RKO (cell line): ENCODE data around the gene TAS2R31.

Experiments used
- DNase-seq: peaks from one replicate; pipeline ENCODE4 v3.0.0-alpha.2; 2016; ENCODE audit warnings: low spot score

The TAS2R31 gene

DNA sequence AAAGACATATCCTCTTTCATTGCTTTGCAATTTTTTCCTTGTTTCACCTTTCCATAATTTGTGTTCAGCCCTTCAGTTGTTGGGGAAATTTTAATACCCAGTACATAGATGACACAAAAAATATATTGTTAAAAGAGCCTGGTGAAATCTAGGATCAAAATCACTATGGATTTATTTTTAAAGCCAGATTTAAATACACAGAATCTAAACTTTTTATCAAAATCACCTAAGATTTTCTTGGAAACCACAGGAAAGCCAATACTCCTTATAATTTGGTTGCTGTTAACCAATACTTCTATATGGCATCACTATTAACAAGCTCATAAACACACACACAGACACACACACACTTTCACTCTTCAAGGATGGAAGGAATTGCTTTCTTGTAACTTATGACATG is 33.0 kb downstream of the TAS2R31 start, which contains the start of gene TAS2R20:
TSS of gene TAS2R20 (minus strand) at position 101 of the 400 bp plus-strand sequence. CDS start 429 bp downstream, outside the sequence.
- no peak for DNase-seq

- DNase-seq: no peak
Observed at GRCh38 chr12:10994307-10994706, 36.9 kb downstream of the TAS2R31 start.

DNA sequence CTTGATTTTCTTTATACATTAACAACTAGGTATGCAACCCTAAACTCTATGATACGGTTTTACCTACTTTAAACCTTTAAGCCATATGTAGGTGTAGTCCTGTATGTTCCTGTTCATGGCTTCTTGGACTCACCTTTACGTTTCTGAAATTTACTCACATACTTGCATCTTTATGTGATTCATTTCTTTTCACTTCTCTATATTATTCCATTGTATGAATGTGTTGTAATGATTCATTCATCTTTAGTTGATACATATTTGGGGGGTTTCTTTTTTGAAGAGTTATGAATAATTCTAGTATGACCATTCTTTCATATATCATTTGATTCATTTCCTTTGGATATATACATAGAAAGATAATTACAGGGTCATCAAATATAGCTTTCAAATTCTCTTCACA is 42.1 kb downstream of the TAS2R31 start:
- DNase-seq: no peak

DNA sequence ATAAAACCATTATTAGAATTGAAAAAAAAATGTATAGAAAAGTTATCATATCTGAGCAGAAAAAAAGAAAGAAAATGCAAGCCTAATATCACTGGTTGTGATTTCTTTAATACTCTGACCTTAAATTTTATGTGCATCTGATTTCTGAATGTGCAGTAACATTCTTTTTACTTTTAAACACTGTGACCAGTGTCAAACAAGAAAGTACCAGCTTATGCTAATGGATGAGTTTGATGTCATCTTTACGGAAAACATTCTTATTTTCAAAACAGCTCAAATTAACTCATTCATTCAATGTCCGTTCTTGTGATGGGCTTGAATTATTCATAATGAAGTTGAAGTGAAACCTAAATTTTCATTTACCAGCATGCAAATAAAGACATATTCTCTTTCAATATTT is 44.4 kb downstream of the TAS2R31 start, which contains the start of gene TAS2R50:
TSS of gene TAS2R50 (minus strand) at position 101 of the 400 bp plus-strand sequence. CDS start at position 49, 52 bp downstream.
- no peak for DNase-seq

- DNase-seq: no peak
Observed at GRCh38 chr12:10982244-10982643, 49.0 kb downstream of the TAS2R31 start.
